Measurements from ENCODE around the gene COX6B2.

The COX6B2 gene

GRCh38 chr19:55383279-55384130, 29.0 kb upstream of the COX6B2 start:
- DNase-seq, result peak; percentile 20

DNA sequence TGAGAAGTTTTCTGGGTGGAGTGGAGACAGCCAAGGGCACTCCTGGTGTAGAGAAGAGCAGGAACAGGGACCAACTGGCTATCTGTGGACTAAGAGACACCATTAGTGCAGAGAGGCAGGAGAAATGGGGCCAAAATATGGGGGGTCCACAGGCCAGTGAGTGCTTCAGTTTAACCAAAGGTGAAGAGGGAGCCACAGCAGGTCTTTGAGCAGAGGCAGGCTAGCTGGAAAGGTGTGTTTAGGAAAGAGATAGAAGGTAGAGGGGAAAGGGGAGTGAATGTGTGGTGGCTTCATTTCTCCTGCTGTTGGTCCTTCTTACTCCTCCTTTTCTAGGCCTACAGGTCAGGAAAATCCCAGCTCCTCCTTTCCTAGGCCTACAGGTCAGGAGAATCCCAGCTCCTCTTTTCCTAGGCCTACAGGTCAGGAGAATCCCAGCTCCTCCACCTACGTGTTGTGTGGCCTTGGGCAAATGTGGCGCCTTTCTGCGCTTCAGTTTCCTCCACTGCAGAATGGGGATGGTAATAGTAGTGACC, 28.1 kb upstream of the COX6B2 start:
- DNase-seq, result no peak

- DNase-seq, result no peak
These were observed 27.5 kb upstream of the COX6B2 start for GRCh38 chr19:55382013-55382412.

GRCh38 chr19:55379174-55379573, 24.7 kb upstream of the COX6B2 start:
- DNase-seq, result no peak

GRCh38 chr19:55377356-55378131, 23.0 kb upstream of the COX6B2 start:
- DNase-seq, result no peak

DNA sequence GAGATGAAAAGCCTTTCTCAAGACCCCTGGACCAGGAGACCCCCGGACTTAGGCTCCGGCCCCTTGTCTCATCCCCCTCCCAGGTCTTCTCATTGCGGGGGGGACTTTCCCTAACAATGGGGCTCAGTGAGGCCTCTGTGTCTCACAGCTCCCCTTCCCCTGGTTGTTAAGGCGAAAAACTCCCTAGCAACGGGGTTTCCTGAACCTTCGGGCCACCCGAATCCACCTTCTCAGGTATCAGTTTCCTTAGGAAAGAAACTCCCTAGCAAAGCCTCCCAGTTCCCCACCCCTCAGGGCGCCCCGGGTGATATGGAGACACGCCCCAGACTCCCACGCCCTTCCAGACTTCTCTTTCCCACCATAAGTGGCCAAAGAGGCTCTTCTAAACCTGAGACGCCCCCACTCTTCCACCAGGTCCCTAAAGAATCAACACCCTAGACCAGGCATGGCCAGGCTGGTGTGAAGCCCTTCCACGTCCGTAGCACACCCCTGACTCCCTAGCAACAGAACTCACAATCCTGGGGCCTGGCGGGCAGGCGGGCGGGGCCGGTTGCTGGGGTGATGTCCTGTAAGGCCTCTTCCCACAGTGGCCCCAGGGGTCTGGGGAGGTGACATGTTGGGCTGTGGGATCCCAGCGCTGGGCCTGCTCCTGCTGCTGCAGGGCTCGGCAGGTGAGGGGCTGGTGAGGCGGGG, 21.9 kb upstream of the COX6B2 start, which contains the start of gene TMEM190:
TSS of gene TMEM190 (plus strand) at position 586 of the 693 bp plus-strand sequence. CDS start at position 614, 28 bp downstream.
- DNase-seq, result no peak

DNA sequence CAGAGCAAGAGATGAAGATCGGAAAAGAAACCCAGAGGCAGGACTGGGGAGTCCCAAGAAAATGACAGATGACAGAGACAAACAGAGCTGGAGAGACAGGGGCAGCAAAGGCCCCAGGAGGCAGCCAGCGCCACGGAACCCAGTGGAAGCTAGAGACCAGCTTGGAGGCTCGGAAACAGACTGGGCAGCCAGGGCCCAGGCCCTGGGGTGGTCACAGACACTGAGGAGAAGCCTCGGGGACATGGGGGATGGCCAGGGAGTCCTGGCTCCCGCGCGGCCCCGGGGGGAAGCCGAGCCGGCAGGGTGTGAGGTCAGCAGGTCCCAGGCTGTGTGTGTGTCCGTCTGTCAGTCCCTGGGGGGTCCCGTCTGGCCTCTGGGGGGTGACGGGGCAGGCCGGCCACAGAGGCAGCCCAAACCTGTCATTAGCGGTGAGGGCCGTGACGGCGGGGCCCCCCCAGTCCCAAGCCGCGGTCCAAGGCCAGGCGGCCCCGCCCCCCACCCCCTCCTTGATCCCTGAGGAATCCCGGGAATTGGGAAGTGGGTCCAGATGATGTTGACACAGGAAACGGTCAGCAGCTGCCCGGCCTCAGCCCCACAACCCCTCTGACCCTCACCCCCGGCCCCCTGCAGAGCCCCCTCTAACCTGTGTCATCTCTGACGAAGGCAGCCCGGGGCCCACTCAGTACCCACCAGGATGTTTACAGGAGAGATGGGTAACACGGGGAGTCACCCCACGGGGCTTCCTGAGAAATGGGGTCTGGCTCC, 19.7 kb upstream of the COX6B2 start:
- DNase-seq, result no peak

- no peak for DNase-seq
These were observed 18.9 kb upstream of the COX6B2 start for GRCh38 chr19:55373306-55373992.

- DNase-seq, result no peak
These were observed 18.0 kb upstream of the COX6B2 start for GRCh38 chr19:55372316-55373081.

- DNase-seq, result no peak
These were observed 15.9 kb upstream of the COX6B2 start, which contains the start of gene IL11 for GRCh38 chr19:55370305-55370988. Gene IL11 (minus strand): TSS chr19:55370463. CDS start chr19:55370310, 153 bp downstream.

DNA sequence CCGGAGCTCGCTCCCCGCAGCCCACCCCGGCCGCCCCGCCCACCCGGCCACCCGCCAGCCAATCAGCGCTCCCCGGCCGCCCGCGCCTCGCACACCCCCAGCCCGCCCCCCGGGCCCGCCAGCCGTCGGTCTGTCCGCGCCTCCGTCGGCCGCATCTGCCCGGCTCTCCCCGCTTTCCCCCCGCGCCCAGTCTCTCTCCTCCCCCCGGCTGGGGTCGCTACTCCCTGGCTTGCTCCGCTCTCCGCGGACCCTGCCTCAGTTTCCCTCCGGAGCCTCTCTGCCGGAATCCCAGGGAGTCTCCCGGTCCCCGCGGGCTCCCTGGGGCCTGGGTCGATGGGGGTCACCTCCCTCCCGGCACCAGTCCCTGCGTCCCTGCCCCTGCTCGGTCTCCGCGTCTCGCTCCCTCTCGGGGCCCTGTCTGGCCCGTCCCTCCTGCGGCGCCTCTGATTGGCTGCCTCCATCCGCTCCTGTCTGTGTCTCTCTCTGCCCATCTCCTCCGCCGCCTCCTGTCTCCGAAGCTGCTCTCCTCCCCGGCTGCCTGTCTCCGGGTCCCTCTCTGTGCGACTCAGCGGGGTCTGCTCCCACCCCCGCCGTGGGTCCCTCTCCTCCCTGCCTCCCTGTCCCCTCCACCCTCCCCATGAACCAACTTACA, 15.3 kb upstream of the COX6B2 start:
- DNase-seq, result no peak

DNA sequence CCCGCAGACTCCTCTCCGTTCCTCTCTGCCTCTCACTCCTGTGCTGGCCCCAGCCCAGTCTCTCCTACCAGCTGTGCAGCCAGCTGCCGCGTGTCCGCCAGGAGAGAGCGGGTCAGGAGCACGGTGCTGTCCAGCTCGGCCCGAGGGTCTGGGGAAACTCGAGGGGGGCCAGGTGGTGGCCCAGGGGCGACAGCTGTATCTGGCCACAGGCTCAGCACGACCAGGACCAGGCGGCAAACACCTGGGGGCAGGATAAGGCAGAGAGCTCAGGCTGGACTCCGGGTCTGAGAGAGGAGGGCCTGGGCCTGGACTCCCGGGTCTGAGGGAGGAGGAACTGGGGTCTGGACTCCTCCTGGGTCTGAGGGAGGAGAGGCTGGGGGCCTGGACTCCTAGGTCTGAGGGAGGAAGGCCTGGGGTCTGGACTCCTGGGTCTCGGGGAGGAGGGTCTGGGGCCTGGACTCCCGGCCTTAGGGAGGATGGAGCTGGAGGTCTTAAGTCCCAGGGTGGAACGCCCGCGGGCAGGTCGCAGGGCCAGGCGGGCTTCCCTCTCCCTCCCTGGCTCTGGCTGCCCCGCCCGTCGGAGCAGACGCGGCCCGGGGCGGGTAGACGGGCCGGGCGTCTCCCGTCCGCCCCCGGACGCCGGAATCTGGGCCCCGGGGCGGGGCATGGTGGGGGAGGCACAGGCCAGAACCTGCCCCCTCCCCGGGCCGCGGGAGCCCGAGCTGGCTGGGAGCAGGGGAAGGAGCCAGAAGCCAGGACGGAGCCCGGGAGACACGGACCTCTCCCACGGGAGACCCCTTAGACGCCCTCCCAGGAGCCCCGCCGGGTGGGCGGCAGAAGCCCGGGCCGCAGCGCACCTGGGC, 14.4 kb upstream of the COX6B2 start:
- no peak for DNase-seq

DNA sequence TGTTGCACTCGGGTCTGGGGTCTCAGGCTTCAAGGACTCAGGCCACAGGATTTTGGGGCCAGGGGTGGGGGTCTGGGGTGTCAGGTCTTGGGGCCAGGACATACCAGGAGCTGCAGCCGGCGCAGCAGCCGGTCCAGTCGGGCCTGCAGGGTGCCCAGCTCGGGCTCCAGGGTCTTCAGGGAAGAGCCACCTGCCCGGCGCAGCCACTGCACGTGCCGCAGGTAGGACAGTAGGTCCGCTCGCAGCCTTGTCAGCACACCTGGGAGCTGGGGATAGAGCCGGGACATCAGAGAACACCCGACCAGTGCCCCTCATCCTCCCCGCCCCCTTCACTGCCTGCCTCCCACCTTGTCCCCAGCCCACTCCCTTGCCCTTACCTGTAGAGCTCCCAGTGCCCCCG, 13.6 kb upstream of the COX6B2 start:
- no peak for DNase-seq

- DNase-seq, result no peak
These were observed 12.3 kb upstream of the COX6B2 start for GRCh38 chr19:55366790-55367189.

- DNase-seq, result no peak
These were observed 11.4 kb upstream of the COX6B2 start for GRCh38 chr19:55365964-55366363.

- DNase-seq, result no peak
These were observed 10.7 kb upstream of the COX6B2 start for GRCh38 chr19:55365245-55365644.

DNA sequence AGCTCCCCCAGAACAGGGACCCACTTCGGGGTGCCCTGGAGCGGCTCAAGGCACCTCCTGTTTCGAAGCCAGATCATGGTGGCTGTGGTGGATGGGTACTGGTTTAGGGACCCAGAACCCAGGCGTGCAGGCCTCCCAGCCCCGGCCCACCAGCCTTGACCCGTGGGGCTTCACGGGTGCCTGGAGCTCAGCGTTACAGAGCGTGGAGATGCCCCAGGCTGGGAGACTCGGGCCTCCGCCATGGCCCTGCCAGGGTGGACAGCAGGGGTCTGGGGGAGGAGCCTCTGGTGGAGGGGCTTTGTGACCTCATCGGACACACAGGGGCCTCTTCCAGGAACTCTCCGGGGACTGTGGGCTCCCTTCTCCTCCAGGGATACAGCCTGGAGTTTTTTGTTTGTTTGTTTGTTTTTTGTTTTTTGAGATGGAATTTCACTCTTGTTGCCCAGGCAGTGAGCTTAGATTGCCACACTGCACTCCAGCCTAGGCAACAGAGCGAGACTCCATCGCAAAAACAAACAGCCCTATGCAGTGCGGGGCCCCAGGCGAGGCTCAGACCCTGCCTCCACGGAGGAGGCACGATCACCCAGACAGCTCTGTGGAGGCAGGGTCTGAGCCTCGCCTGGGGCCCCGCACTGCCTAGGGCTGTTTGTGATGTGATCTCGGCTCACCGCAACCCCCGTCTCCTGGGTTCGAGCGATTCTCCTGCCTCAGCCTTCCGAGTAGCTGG, 8.6 kb upstream of the COX6B2 start, which contains the start of gene GARIN5B:
TSS of gene GARIN5B (minus strand) at position 271 of the 727 bp plus-strand sequence. CDS start at position 77, 194 bp downstream.
- no peak for DNase-seq
